Breast epithelium (tissue), 3 donors: ENCODE results near the gene ARHGAP8.

Experiments
- CTCF ChIP-seq, 3 donors: fragments of 450-650 bp; IDR thresholded peaks; one replicate each; pipeline ENCODE4 v1.5.1; 2016 to 2017; ENCODE audit warnings: antibody characterized with exemption in 3 of 3, mild to moderate bottlenecking in 3 of 3, moderate library complexity in 3 of 3
- POLR2A ChIP-seq: fragments of 450-650 bp; IDR thresholded peaks from one replicate; pipeline ENCODE4 v1.6.1; 2016; ENCODE audit warnings: antibody characterized with exemption, mild to moderate bottlenecking, moderate library complexity
- POLR2AphosphoS5 ChIP-seq, 3 donors: sonication (generic); formaldehyde crosslinking; IDR thresholded peaks; one replicate each; pipeline ENCODE4 v1.6.1; 2017; ENCODE audit warnings: antibody characterized with exemption in 3 of 3

GRCh38 chr22:44815099-44816070 lies 63.0 kb downstream of the ARHGAP8 start:
- TF ChIP-seq CTCF (IDR thresholded peaks at IDR 0.05) (no peak), POLR2AphosphoS5 (IDR thresholded peaks at IDR 0.05) (no peak), POLR2A (no peak)
